Coronary artery (tissue), 2 donors: ENCODE results near the gene CD28.

Experiments
- DNase-seq: peaks from one replicate; pipeline ENCODE4 v3.0.0-alpha.2; 2017; ENCODE audit warnings: low spot score
- H3K27ac ChIP-seq, 2 donors: fragments of 200-600 bp; sonication (generic); one replicate each; pipeline ENCODE4 v1.5.1; 2016 to 2019
- H3K4me3 ChIP-seq: fragments of 200-600 bp; sonication (generic); 2 replicates; pipeline ENCODE4 v1.5.1; 2016; ENCODE audit warnings: mild to moderate bottlenecking, moderate library complexity
- CTCF ChIP-seq: fragments of 200-600 bp; sonication (generic); IDR thresholded peaks from one replicate; pipeline ENCODE4 v1.5.1; 2019; ENCODE audit warnings: antibody characterized with exemption

The CD28 gene

GRCh38 chr2:203706403-203706802, at the start of gene CD28:
CD28 (plus strand) TSS chr2:203706639; CDS start chr2:203706697, 58 bp downstream.
- H3K27ac ChIP-seq = peak within 1 kb of the TSS in 1 of 2 donors; percentile 42
- no peak within 1 kb of the TSS for H3K4me3 ChIP-seq
- no peak for DNase-seq
- no peak for TF ChIP-seq CTCF

GRCh38 chr2:203659331-203660049, 46.9 kb upstream of the CD28 start:
- no peak overlapping the region for H3K4me3 ChIP-seq
- TF ChIP-seq CTCF = no peak
- peak overlapping the region in 1 of 2 donors; percentile 16 for H3K27ac ChIP-seq
- no peak for DNase-seq

GRCh38 chr2:203660465-203660864, 46.0 kb upstream of the CD28 start:
- peak overlapping the region in 1 of 2 donors; percentile 16 for H3K27ac ChIP-seq
- no peak for DNase-seq

GRCh38 chr2:203661279-203661908, 45.0 kb upstream of the CD28 start:
- DNase-seq = no peak
- H3K4me3 ChIP-seq = no peak overlapping the region
- no peak overlapping the region for H3K27ac ChIP-seq
- TF ChIP-seq CTCF = no peak

More at GRCh38 chr2:203660465-203660864, 46.0 kb upstream of the CD28 start:
- no peak for TF ChIP-seq CTCF
- no peak overlapping the region for H3K4me3 ChIP-seq

- TF ChIP-seq CTCF = no peak
- Histone ChIP-seq H3K4me3 (no peak overlapping the region), H3K27ac (no peak overlapping the region)
- no peak for DNase-seq
These were observed 44.0 kb upstream of the CD28 start for GRCh38 chr2:203662487-203662886.

- TF ChIP-seq CTCF = no peak
- H3K4me3 ChIP-seq = no peak overlapping the region
- no peak for DNase-seq
- H3K27ac ChIP-seq = no peak overlapping the region
These were observed 43.5 kb upstream of the CD28 start for GRCh38 chr2:203662951-203663350.
